ENCODE results near the gene STK4. TPM values are rescaled to one million over a fixed set of nuclear protein-coding genes. Genes with fewer than 3 reads are reported as not detected.

STK4 gene
- total and polyA plus RNA-seq, 2 of the 4 experiments (the other 2 are of a cell fraction), result 10.2 to 22.2 TPM

GRCh38 chr20:44963325-44964215 lies 2.7 kb upstream of the STK4 start:
- dilution Hi-C loops (cut with HindIII; ENCODE audit: low sequenced_read_pairs, unreplicated experiment) (no loop called here), intact Hi-C loops (cut with micrococcal nuclease) (loop anchor here (5.0 to 10.0 kb wide), 2 partner anchors 811 to 1724 kb away; partner anchors contain the start of gene TP53RK), in situ Hi-C loops (cut with MboI; ENCODE audit: low sequenced_read_pairs) (no loop called here)
- Histone ChIP-seq H3K23ac (ENCODE audit: low read depth, low read length) (no peak overlapping the region), H3K14ac (replicated peaks; ENCODE audit: low read depth, low read length) (no peak overlapping the region), H4K8ac (ENCODE audit: low read depth in 2 of 2, low read length in 2 of 2) (no peak overlapping the region), H2BK5ac (ENCODE audit: low read depth, low read length, poor library complexity, severe bottlenecking) (no peak overlapping the region), H2BK15ac (ENCODE audit: low read depth, low read length) (no peak overlapping the region), H3K27ac (ENCODE audit: insufficient read depth, low read length) (no peak overlapping the region), H3K9ac (ENCODE audit: low read depth, low read length) (no peak overlapping the region), H2AFZ (replicated peaks; ENCODE audit: low read length, poor library complexity) (no peak overlapping the region), H2BK120ac (ENCODE audit: low read depth, low read length) (no peak overlapping the region), H4K91ac (ENCODE audit: insufficient read depth, low read depth, low read length) (no peak overlapping the region), H3K27me3 (ENCODE audit: control insufficient read depth, insufficient read depth, low read length) (no peaks in the 10 kb centered on the region), H3K4me2 (ENCODE audit: low read depth, low read length) (no peak overlapping the region), H3K4me3 (ENCODE audit: insufficient read depth, low read depth, low read length) (no peak overlapping the region), H4K20me1 (ENCODE audit: insufficient read depth, low read length) (peaks cover 9% of the 10 kb centered on the region; the same call in 1 of the 2 replicates), H3K36me3 (ENCODE audit: control insufficient read depth, insufficient read depth, low read length) (no peaks in the 10 kb centered on the region), H3K56ac (ENCODE audit: extremely low read depth, insufficient read depth, low read length) (no peak overlapping the region), H3K79me1 (ENCODE audit: low read depth in 1 of 2, low read length in 2 of 2) (peaks cover 24 to 37% of the 10 kb centered on the region in 2 experiments), H3K4ac (ENCODE audit: low read depth, low read length) (no peak overlapping the region), H4K5ac (ENCODE audit: low read depth, low read length) (no peak overlapping the region), H2AK5ac (ENCODE audit: low read depth, low read length) (no peak overlapping the region), H2AK9ac (replicated peaks; ENCODE audit: low read depth, low read length, poor library complexity) (no peak overlapping the region), H3K9me1 (ENCODE audit: insufficient read depth, low read length) (peaks cover 5% of the 10 kb centered on the region), H3K4me1 (ENCODE audit: control insufficient read depth, insufficient read depth, low read length) (peaks cover 9% of the 10 kb centered on the region; the same call in 1 of the 2 replicates), H3K18ac (ENCODE audit: low read depth, low read length) (no peak overlapping the region), H3K9me3 (ENCODE audit: control insufficient read depth, insufficient read depth, low read length) (no peaks in the 10 kb centered on the region), H2BK20ac (ENCODE audit: low read depth, low read length) (no peak overlapping the region)
- TF ChIP-seq RAD21 (IDR thresholded peaks at IDR 0.05; ENCODE audit: low read length), result no peak
- TF ChIP-seq MAFK (IDR thresholded peaks at IDR 0.05; ENCODE audit: low read depth, low read length), result no peak
- no peak for TF ChIP-seq POLR2A (IDR thresholded peaks at IDR 0.05; ENCODE audit: low read depth, low read length)
- TF ChIP-seq MXI1 (IDR thresholded peaks at IDR 0.05; ENCODE audit: borderline replicate concordance, low read depth, low read length), result no peak
- TF ChIP-seq CTCF (conservative IDR thresholded peaks at IDR 0.05; ENCODE audit: low read depth, low read length), result no peak
- no peak for TF ChIP-seq ELK1 (IDR thresholded peaks at IDR 0.05; ENCODE audit: borderline replicate concordance, low read depth, low read length)
- no peak for TF ChIP-seq CEBPB (IDR thresholded peaks at IDR 0.05; ENCODE audit: low read depth, low read length)
- no CpG with 5 or more reads among the region's 4 CpGs for WGBS, 2 experiments (ENCODE audit: extremely low coverage in 2 of 2, insufficient read length in 1 of 2)
- BruUV-seq (replicated peaks), result no TSS peak
- no peak for ATAC-seq (ENCODE audit: low read depth)
- DNase-seq, result no peak
- ChIA-PET CTCF (no interaction called here), POLR2A (ENCODE audit: unreplicated experiment) (no interaction called here)
